GM12801 (cell line): ENCODE results near the gene LRRC1.

ENCODE experiments used
- TF ChIP-seq, protein P1 (sequence below): IDR thresholded peaks from one replicate; pipeline ENCODE4 v1.5.1; 2011; ENCODE audit warnings: control low read depth; ENCODE audit not compliant: insufficient read length; ENCODE audit errors: extremely low read depth

The LRRC1 gene

DNA sequence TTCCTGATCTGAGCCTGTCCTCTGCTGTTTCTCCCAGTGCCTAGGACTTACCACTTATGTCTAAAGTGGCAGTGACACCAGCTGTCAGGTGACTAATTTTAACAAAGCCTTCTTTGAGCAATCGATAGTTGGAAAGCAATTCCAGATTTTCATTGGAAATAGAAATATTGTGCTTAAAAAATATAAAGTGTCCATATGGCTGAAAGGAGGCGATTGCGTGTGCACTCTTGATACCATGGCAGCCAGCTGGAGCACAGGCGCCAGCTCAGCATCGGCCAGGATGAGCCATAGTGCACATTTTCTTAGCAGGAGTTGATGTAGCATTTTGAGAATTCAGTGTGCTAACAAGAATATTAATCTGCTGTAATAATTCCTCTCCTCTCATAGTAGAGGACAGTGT is 70.0 kb downstream of the LRRC1 start:
- TF ChIP-seq, protein P1, sequence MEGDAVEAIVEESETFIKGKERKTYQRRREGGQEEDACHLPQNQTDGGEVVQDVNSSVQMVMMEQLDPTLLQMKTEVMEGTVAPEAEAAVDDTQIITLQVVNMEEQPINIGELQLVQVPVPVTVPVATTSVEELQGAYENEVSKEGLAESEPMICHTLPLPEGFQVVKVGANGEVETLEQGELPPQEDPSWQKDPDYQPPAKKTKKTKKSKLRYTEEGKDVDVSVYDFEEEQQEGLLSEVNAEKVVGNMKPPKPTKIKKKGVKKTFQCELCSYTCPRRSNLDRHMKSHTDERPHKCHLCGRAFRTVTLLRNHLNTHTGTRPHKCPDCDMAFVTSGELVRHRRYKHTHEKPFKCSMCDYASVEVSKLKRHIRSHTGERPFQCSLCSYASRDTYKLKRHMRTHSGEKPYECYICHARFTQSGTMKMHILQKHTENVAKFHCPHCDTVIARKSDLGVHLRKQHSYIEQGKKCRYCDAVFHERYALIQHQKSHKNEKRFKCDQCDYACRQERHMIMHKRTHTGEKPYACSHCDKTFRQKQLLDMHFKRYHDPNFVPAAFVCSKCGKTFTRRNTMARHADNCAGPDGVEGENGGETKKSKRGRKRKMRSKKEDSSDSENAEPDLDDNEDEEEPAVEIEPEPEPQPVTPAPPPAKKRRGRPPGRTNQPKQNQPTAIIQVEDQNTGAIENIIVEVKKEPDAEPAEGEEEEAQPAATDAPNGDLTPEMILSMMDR: no peak

DNA sequence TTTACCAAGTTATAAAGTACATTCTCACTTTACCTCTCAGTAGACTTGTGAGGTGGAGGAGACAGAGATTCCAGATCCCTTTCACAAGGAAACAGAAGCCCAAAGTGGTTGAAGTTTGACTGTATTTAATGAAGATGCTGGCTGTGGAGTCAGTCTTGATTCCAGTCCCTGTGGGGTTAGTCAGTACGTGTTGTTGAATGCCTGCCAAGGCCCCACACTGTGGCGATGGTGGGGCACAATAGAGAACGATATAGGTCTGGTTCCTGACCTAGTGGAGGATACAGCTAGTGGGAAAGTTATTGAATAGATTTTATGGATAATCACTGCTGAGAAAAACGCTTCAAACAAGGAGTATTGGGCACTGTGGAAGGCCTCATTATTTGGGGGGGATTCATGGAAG is 71.4 kb downstream of the LRRC1 start:
- TF ChIP-seq, protein P1: no peak

DNA sequence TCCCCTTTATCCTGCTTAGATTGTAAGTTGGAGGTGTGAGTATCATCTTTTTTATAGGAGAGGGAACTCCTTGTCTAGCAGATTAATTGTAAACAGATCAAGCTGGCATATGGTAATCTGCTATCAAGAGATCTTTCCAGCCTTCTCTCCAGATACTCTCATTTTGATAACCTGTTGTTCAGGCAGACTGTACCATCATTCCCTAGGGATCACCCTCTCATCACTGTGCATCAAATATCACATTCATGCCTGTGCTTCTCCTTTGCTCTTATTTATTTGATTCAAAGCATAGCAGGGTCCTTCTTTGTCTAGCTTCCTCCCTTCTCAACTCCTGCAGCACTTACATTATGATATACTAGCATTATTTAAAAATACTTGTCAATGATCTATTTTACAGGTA is 73.8 kb downstream of the LRRC1 start:
- TF ChIP-seq, protein P1: no peak

DNA sequence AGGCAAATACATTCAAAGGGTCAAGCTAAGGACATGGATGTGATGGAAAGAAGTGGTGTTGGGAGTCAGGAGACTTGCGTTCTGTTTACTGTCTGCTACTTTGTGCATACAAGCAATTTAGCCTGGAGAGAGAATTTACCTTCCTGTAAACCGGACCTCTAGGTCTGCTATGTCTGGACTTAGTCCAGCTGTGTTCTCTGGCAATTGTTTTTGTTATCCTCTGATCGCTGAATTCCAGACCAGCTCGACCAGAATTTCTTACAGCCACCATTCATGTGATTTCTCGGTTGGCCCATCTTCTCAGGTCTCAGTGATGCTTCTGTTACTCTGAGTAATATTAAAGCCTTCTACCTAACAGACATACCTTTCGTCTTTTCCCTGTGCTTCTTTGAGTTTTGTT is 75.2 kb downstream of the LRRC1 start:
- TF ChIP-seq, protein P1: no peak

DNA sequence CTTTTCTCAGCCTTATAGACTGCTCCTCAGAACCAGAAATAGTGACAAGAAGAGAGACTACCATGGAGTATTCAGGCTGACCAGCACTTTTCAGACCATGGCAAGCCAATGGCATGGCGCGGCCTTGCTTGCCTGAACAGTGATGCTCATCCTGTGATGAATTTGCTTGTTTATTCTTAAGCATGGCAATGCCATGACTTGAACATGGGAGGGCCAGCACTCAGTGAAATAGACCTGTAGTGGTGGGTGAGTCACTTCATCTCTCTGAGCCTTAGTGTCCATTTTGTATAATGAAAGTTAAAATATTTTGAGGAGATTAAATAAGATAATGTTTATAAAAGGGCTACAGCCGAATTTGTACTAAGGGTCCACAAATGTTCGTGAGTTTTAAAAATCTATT is 79.1 kb downstream of the LRRC1 start:
- TF ChIP-seq, protein P1: no peak

DNA sequence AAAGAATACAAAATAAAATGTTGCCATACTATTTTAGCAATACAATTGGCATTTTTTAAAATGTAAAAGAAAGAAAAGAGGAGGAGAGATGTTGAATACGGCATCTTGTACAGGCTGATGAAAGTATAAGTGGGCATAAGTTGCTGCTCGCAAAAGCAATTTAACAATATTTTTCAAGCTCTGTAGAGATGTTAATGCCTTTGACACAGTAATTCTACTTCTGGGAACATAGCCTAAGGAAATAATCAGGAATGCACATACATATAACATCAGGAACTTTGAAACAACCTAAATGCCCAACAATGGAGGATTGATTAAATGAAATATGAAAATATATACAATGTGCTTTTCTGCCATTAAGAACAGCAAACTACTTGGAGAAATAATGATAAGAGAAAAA is 80.2 kb downstream of the LRRC1 start:
- TF ChIP-seq, protein P1: no peak

DNA sequence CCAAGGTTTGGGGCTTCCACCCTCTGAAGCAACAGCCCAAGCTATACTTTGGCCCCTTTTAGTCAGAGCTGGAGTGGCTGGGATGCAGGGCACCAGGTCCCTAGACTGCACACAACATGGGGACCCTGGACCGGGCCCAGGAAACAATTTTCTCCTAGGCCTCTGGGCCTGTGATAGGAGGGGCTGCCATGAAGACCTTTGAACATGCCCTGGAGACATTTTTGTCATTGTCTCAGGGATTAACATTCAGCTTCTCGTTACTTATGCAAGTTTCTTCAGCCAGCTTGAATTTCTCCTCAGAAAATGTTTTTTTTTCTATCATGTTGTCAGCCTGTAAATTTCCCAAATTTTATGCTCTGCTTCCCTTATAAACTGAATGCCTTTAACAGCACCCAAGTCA is 82.3 kb downstream of the LRRC1 start:
- TF ChIP-seq, protein P1: no peak

DNA sequence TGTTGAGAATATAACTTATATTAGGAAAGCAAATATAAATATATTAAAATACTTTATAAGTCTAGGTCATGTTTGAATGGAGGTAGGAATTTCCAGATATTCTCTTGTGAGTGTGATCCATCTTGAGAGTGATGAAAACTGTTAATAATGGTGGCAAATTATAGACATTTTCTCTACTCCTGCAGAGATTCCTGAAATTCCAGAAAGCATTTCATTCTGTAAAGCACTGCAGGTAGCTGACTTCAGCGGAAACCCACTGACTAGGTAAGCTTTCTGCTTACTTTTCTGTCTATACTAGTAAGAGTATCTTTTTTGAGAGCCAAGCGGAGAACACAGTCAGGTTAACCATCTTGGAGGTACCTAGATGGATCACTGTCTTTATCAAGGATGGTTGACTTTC is 84.0 kb downstream of the LRRC1 start:
- TF ChIP-seq, protein P1: no peak
